ENCODE data around the gene MPP7.

The MPP7 gene

GRCh38 chr10:28254290-28254985, 48.4 kb downstream of the MPP7 start:
- Histone ChIP-seq H3K27me3 (peaks cover 36% of the 10 kb centered on the region), H3K9me3 (no peaks in the 10 kb centered on the region), H3K36me3 (no peaks in the 10 kb centered on the region), H3K4me1 (no peaks in the 10 kb centered on the region), H3K4me3 (ENCODE audit: low read depth, low read length) (no peak overlapping the region)
- DNase-seq, result no peak
- no peak for TF ChIP-seq CTCF (IDR thresholded peaks at IDR 0.05; ENCODE audit: low read depth, low read length)

- Histone ChIP-seq H3K27me3 (peaks cover 40% of the 10 kb centered on the region), H3K36me3 (no peaks in the 10 kb centered on the region), H3K4me1 (no peaks in the 10 kb centered on the region), H3K9me3 (no peaks in the 10 kb centered on the region), H3K4me3 (ENCODE audit: low read depth, low read length) (no peak overlapping the region)
- TF ChIP-seq CTCF (IDR thresholded peaks at IDR 0.05; ENCODE audit: low read depth, low read length), result no peak
- DNase-seq, result no peak
Measured at GRCh38 chr10:28253169-28253785, 49.6 kb downstream of the MPP7 start.
